ENCODE results near the gene RUBCN.

Gene RUBCN

GRCh38 chr3:197742787-197743186 lies 6.1 kb upstream of the RUBCN start (continued):
- TF ChIP-seq ZNF274 (IDR thresholded peaks at IDR 0.05; ENCODE audit: low read length) = no peak
- TF ChIP-seq ZNF274 (tag by site-specific recombination; IDR thresholded peaks at IDR 0.05; ENCODE audit: borderline replicate concordance) = no peak
- TF ChIP-seq ZBTB48 (tag by site-specific recombination; IDR thresholded peaks at IDR 0.05) = no peak
- TF ChIP-seq ZEB2 (tag by site-specific recombination; IDR thresholded peaks at IDR 0.05) = no peak

DNA sequence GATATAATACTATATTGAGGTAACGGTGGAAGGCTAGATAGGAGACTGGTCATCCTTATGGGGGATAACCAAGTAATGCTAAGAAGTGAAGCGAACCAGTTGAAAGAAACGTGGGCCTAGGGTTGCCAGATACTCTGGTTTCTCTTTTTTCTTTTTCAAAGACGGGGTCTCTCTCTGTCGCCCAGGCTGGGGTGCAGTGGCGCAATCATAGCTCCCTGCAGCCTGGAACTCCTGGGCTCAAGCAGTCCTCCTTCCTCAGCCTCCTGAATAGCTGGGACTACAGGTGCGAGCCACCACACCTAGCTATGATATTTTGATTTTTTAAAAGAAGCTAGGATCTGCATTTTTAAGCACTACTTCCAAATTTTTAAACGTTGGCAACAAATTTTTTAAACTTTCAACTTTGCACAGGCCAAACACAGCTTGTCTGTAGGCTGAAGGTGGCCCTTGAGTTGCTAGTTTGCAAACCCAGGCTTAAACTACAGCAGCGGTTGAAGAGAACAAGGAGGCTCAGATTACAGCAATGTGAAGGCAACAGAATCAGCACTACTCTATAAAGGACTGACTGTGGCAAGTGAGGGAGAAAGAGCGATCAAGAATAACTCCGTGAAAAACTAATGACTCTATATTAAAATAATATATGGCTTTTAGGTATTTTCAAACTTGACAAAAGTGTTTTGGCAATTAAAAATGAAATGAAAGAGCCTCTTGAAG lies 1.2 kb upstream of the RUBCN start:
- H3K9me3 ChIP-seq (ENCODE audit: control insufficient read depth, insufficient read depth, low read depth, low read length) = no peaks in the 10 kb centered on the region
- TF ChIP-seq ZIC2 (tag by site-specific recombination; IDR thresholded peaks at IDR 0.05) (no peak), ZSCAN16 (tag by site-specific recombination; IDR thresholded peaks at IDR 0.05) (peak; percentile 78)
- H3K4me1 ChIP-seq (ENCODE audit: control insufficient read depth, insufficient read depth, low read length) = no peaks in the 10 kb centered on the region
- POLR2A ChIA-PET = interaction anchor here (1.0 kb wide), 1 partner anchor 9 kb away, joined by 3 read pairs; no protein-coding TSS in a partner anchor
- no peak overlapping the region for H3K27ac ChIP-seq (ENCODE audit: extremely low read depth, low read depth, low read length)
- CTCF ChIA-PET = interaction anchor here (0.6 kb wide), 2 partner anchors 15 to 164 kb away, joined by 3 read pairs; no protein-coding TSS in a partner anchor
- H3K4me3 ChIP-seq (ENCODE audit: low read depth, low read length) = peak overlapping the region; percentile 64
- no peaks in the 10 kb centered on the region for H3K36me3 ChIP-seq (ENCODE audit: control insufficient read depth in 2 of 2, insufficient read depth in 1 of 2, low read length in 2 of 2)

GRCh38 chr3:197737319-197737649 lies 580 bp upstream of the RUBCN start:
- CTCF ChIA-PET = no interaction called here
- H3K9me3 ChIP-seq (ENCODE audit: control insufficient read depth, insufficient read depth, low read depth, low read length) = no peaks in the 10 kb centered on the region
- TF ChIP-seq ZNF175 (tag by site-specific recombination; IDR thresholded peaks at IDR 0.05) (no peak), ZNF2 (tag by site-specific recombination; IDR thresholded peaks at IDR 0.05) (peak; percentile 30; the same call in 1 of the 2 replicates), KLF7 (tag by site-specific recombination; IDR thresholded peaks at IDR 0.05; ENCODE audit: borderline replicate concordance) (0 out of 2 replicates have a peak, but pooled peaks have one; percentile 28), PRDM1 (tag by site-specific recombination; IDR thresholded peaks at IDR 0.05) (peak; percentile 71), ZNF394 (tag by site-specific recombination; IDR thresholded peaks at IDR 0.05; ENCODE audit: borderline replicate concordance) (no peak), ZNF600 (tag by site-specific recombination; IDR thresholded peaks at IDR 0.05) (peak; percentile 82), ZBTB20 (tag by site-specific recombination; IDR thresholded peaks at IDR 0.05) (peak; percentile 77), ZBTB17 (tag by site-specific recombination; IDR thresholded peaks at IDR 0.05) (peak; percentile 88)
- POLR2A ChIA-PET = interaction anchor here (1.0 kb wide), 1 partner anchor 9 kb away, joined by 3 read pairs; no protein-coding TSS in a partner anchor
- H3K4me1 ChIP-seq (ENCODE audit: control insufficient read depth, insufficient read depth, low read length) = no peaks in the 10 kb centered on the region
- H3K4me3 ChIP-seq (ENCODE audit: low read depth, low read length) = peak overlapping the region; percentile 64
- H3K27ac ChIP-seq (ENCODE audit: extremely low read depth, low read depth, low read length) = no peak overlapping the region; the same call in 1 of the 2 replicates
- H3K36me3 ChIP-seq (ENCODE audit: control insufficient read depth in 2 of 2, insufficient read depth in 1 of 2, low read length in 2 of 2) = no peaks in the 10 kb centered on the region

DNA sequence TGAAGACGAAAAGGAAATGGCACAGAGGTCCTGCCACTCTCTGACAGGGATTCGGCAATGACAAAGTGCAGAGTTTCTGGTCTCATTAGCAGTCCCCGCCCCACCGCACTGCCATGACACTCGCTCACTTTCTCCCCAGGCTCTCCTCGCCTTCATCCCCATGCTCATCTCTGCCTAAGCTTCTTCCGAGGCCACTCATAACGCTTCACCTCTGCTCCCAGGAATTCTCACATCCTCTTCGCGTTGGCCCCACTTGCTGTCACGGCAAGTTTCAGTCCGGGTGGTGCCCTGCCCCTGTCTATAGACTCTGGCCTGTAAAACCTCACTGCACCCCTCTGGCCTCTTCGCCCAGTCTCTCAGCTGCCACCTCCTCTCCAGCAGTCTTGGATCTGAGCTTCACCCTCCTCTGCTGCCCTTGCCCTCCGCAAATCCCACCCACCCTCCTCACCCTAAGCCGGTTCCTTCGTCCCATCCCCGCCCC lies 654 bp downstream of the RUBCN start:
- ChIA-PET POLR2A (interaction anchor here (1.0 kb wide), 2 partner anchors 13 to 24 kb away, joined by 5 read pairs; partner anchors contain the start of gene FYTTD1), CTCF (interaction anchor here (0.7 kb wide), 1 partner anchor 11 kb away, joined by 3 read pairs; no protein-coding TSS in a partner anchor)
- H3K4me1 ChIP-seq (ENCODE audit: control insufficient read depth, insufficient read depth, low read length) = no peaks in the 10 kb centered on the region
- no peaks in the 10 kb centered on the region for H3K36me3 ChIP-seq (ENCODE audit: control insufficient read depth in 2 of 2, insufficient read depth in 1 of 2, low read length in 2 of 2)
- H3K4me3 ChIP-seq (ENCODE audit: low read depth, low read length) = peak overlapping the region; percentile 88
- H3K9me3 ChIP-seq (ENCODE audit: control insufficient read depth, insufficient read depth, low read depth, low read length) = no peaks in the 10 kb centered on the region
- 0 out of 2 replicates have a peak overlapping the region, but pooled peaks have one; percentile 11 for H3K27ac ChIP-seq (ENCODE audit: extremely low read depth, low read depth, low read length)
- TF ChIP-seq KLF7 (tag by site-specific recombination; IDR thresholded peaks at IDR 0.05; ENCODE audit: borderline replicate concordance) (0 out of 2 replicates have a peak, but pooled peaks have one; percentile 43), PRDM4 (tag by site-specific recombination; IDR thresholded peaks at IDR 0.05) (no peak), SP2 (tag by site-specific recombination; IDR thresholded peaks at IDR 0.05) (peak; percentile 51), GLIS1 (tag by site-specific recombination; IDR thresholded peaks at IDR 0.05) (peak; percentile 68), ZNF426 (tag by site-specific recombination; IDR thresholded peaks at IDR 0.05) (no peak), PRDM10 (tag by site-specific recombination; IDR thresholded peaks at IDR 0.05) (peak; percentile 39; the same call in 1 of the 2 replicates)
- TF ChIP-seq, protein P1, sequence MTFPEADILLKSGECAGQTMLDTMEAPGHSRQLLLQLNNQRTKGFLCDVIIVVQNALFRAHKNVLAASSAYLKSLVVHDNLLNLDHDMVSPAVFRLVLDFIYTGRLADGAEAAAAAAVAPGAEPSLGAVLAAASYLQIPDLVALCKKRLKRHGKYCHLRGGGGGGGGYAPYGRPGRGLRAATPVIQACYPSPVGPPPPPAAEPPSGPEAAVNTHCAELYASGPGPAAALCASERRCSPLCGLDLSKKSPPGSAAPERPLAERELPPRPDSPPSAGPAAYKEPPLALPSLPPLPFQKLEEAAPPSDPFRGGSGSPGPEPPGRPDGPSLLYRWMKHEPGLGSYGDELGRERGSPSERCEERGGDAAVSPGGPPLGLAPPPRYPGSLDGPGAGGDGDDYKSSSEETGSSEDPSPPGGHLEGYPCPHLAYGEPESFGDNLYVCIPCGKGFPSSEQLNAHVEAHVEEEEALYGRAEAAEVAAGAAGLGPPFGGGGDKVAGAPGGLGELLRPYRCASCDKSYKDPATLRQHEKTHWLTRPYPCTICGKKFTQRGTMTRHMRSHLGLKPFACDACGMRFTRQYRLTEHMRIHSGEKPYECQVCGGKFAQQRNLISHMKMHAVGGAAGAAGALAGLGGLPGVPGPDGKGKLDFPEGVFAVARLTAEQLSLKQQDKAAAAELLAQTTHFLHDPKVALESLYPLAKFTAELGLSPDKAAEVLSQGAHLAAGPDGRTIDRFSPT (tag by site-specific recombination; IDR thresholded peaks at IDR 0.05) = 0 out of 2 replicates have a peak, but pooled peaks have one; percentile 9
